GM12878 (cell line): ENCODE data around the gene TIMP3. TPM values are rescaled to one million over a fixed set of nuclear protein-coding genes. Genes with fewer than 3 reads are reported as not detected.

Experiments
- ATAC-seq: fragments of 200-7000 bp; cut with Tn5 transposase; 3 replicates; pipeline ENCODE4 v1.9.1; 2020; ENCODE audit warnings: mild to moderate bottlenecking, moderate library complexity
- BruUV-seq: library from RNA; stranded (reverse); fragments of 400-500 nt; replicated peaks from 2 replicates; lab custom pipeline; 2021; lab: Mats Ljungman, UMichigan
- CTCF ChIA-PET: fragments of 300-600 bp; sonication (Branson Sonifier 250); formaldehyde crosslinking; extraction: SDS; loops from one replicate; lab custom pipeline; 2021; ENCODE audit warnings: inconsistent platforms; lab: Yijun Ruan, JAX
- POLR2A ChIA-PET: fragments of 350-600 bp; formaldehyde crosslinking; extraction: SDS; loops from one replicate; lab custom pipeline; 2021; ENCODE audit warnings: inconsistent platforms; lab: Charles Lee
- RAD21 ChIA-PET: fragments of 300-600 bp; sonication (Branson Sonifier 250); formaldehyde crosslinking; loops from one replicate; lab custom pipeline; 2023; ENCODE audit warnings: antibody characterized with exemption; ENCODE audit not compliant: unreplicated experiment; lab: Charles Lee
- SMC1A ChIA-PET: fragments of 300-600 bp; sonication (Branson Sonifier 250); formaldehyde crosslinking; loops from one replicate; lab custom pipeline; 2023; ENCODE audit not compliant: unreplicated experiment, uncharacterized antibody; lab: Charles Lee
- DNase-seq: peaks from one replicate; pipeline ENCODE4 v3.0.0-alpha.2; 2011; ENCODE audit warnings: low read depth, low spot score
- FAIRE-seq: peaks from 3 replicates; lab custom pipeline; 2011; peaks lifted over from hg19 to GRCh38; lab: Jason Lieb, UNC
- H2AFZ ChIP-seq: 2 replicates; pipeline ENCODE4 v1.6.0; 2011; ENCODE audit warnings: low read depth, low read length, control low read depth; ENCODE audit not compliant: control insufficient read depth
- H3K27ac ChIP-seq: 2 replicates; pipeline ENCODE4 v1.5.1; 2011; ENCODE audit warnings: control low read depth; ENCODE audit not compliant: control insufficient read depth, insufficient read depth
- H3K27me3 ChIP-seq, 2 experiments: replicated peaks in 1 of 2; 2 replicates each; pipeline versions ENCODE4 v1.6.0 to v1.6.1; 2011; ENCODE audit warnings: low read length in 1 of 2; ENCODE audit not compliant: control insufficient read depth in 2 of 2, insufficient read depth in 2 of 2
- H3K36me3 ChIP-seq, 2 experiments: 2 replicates each; pipeline ENCODE4 v1.5.1; 2011; ENCODE audit warnings: low read length in 1 of 2; ENCODE audit not compliant: control insufficient read depth in 2 of 2, insufficient read depth in 2 of 2
- H3K4me1 ChIP-seq: 2 replicates; pipeline ENCODE4 v1.6.1; 2011; ENCODE audit warnings: mild to moderate bottlenecking, low read length, moderate library complexity, mixed read lengths; ENCODE audit not compliant: control insufficient read depth, insufficient read depth
- H3K4me2 ChIP-seq: 2 replicates; pipeline ENCODE4 v1.6.0; 2011; ENCODE audit warnings: control low read depth; ENCODE audit not compliant: control insufficient read depth, insufficient read depth
- H3K4me3 ChIP-seq: fragments of 200-600 bp; sonication (generic); 2 replicates; pipeline ENCODE4 v1.5.1; 2016
- H3K79me2 ChIP-seq: 2 replicates; pipeline ENCODE4 v1.6.0; 2011; ENCODE audit warnings: low read length; ENCODE audit not compliant: control insufficient read depth, insufficient read depth
- H3K9ac ChIP-seq: 2 replicates; pipeline ENCODE4 v1.8.0; 2011; ENCODE audit warnings: low read length, control low read depth, mixed read lengths; ENCODE audit not compliant: control insufficient read depth, insufficient read depth
- H3K9me3 ChIP-seq: replicated peaks from 3 replicates; pipeline ENCODE4 v1.5.1; 2011; ENCODE audit warnings: mild to moderate bottlenecking, low read length; ENCODE audit not compliant: control insufficient read depth, insufficient read depth
- H4K20me1 ChIP-seq: 2 replicates; pipeline ENCODE4 v1.6.0; 2011; ENCODE audit not compliant: control insufficient read depth, insufficient read depth
- ATF2 ChIP-seq: IDR thresholded peaks from 2 replicates; pipeline ENCODE4 v1.6.1; 2012; ENCODE audit warnings: low read length, inconsistent platforms
- HDAC2 ChIP-seq: fragments of 200-600 bp; sonication (generic); IDR thresholded peaks from 2 replicates; pipeline ENCODE4 v1.6.1; 2017
- NFIC ChIP-seq: IDR thresholded peaks from 2 replicates; pipeline ENCODE4 v1.6.1; 2012; ENCODE audit warnings: low read depth, mild to moderate bottlenecking, inconsistent platforms, low read length, moderate library complexity
- RB1 ChIP-seq: fragments of 450-650 bp; formaldehyde crosslinking; IDR thresholded peaks from 2 replicates; pipeline ENCODE4 v1.6.1; 2017; ENCODE audit warnings: mild to moderate bottlenecking, borderline replicate concordance
- RCOR1 ChIP-seq: conservative IDR thresholded peaks from 2 replicates; pipeline ENCODE4 v1.6.1; 2012; ENCODE audit warnings: low read depth, low read length, improper control_type of control experiment
- SIX5 ChIP-seq: IDR thresholded peaks from 2 replicates; pipeline ENCODE4 v1.6.1; 2011; ENCODE audit warnings: mild to moderate bottlenecking, low read depth, low read length, moderate library complexity; ENCODE audit not compliant: severe bottlenecking
- SMAD5 ChIP-seq: IDR thresholded peaks from 2 replicates; pipeline ENCODE4 v1.6.1; 2016; ENCODE audit warnings: antibody characterized with exemption, low read depth
- SPI1 ChIP-seq: IDR thresholded peaks from 2 replicates; pipeline ENCODE4 v1.6.1; 2011; ENCODE audit warnings: low read depth, mild to moderate bottlenecking, low read length, moderate library complexity, borderline replicate concordance; ENCODE audit not compliant: insufficient read depth
- SUPT20H ChIP-seq: IDR thresholded peaks from 2 replicates; pipeline ENCODE4 v1.6.1; 2011; ENCODE audit warnings: low read depth, mild to moderate bottlenecking, low read length, moderate library complexity, borderline replicate concordance; ENCODE audit not compliant: control insufficient read depth
- WGBS: methylation state at CpG from one replicate; pipeline ENCODE4 v1.1.6; 2016; ENCODE audit warnings: low lambda C conversion rate; ENCODE audit not compliant: insufficient replicate concordance, insufficient coverage; ENCODE audit errors: missing lambda C conversion rate; 5-methylcytosine and 5-hydroxymethylcytosine counted together
- in situ Hi-C: fragments of 300-500 bp; cut with MboI; formaldehyde crosslinking; loops from 9 replicates; pipeline ENCODE4 v1.14.3; 2018; ENCODE audit warnings: mixed read lengths
- intact Hi-C: fragments of 100-400 bp; cut with micrococcal nuclease; formaldehyde crosslinking; loops from one replicate; pipeline ENCODE4 v1.14.2; 2022; ENCODE audit not compliant: unreplicated experiment
- polyA plus RNA-seq, 11 experiments: library from polyadenylated mRNA; depleted of rRNA in 4 of 11; unstranded in 6 of 11; stranded (reverse) in 5 of 11; fragments of >200 nt; fragmentation: Nextera tagmentation in 4 of 11; fragmentation: Illumina TruSeq in 1 of 11; extraction: Ambion mirVana in 4 of 11; extraction: Trizol in 1 of 11; gene quantifications; 1 replicate in 1 of 11; 2 replicates in 10 of 11; pipeline versions ENCODE4 v1.2.1 to v1.2.3, GENCODE V29; 2011 to 2016; ENCODE audit warnings: inconsistent platforms in 2 of 11, missing spikeins in 2 of 11, low read depth in 1 of 11
- total RNA-seq, 4 experiments: library from RNA; depleted of rRNA in 3 of 4; stranded (reverse); fragments of >200 nt in 3 of 4; fragmentation: Illumina TruSeq in 1 of 4; extraction: Trizol in 1 of 4; gene quantifications; 2 replicates each; pipeline versions ENCODE4 v1.2.1 to v1.2.3, GENCODE V29; 2013 to 2021
- TF ChIP-seq, protein P1 (sequence below): IDR thresholded peaks from 2 replicates; pipeline ENCODE4 v1.6.1; 2011; ENCODE audit warnings: mild to moderate bottlenecking, low read depth, low read length, moderate library complexity; ENCODE audit not compliant: insufficient replicate concordance
- TF ChIP-seq, protein P2 (sequence below), 3 experiments: IDR thresholded peaks in 2 of 3; conservative IDR thresholded peaks in 1 of 3; 2 replicates each; pipeline ENCODE4 v1.5.1; 2011; ENCODE audit warnings: low read depth in 3 of 3, low read length in 3 of 3, mild to moderate bottlenecking in 3 of 3, control low read depth in 2 of 3, moderate library complexity in 2 of 3, inconsistent platforms in 1 of 3, mixed read lengths in 1 of 3; ENCODE audit not compliant: control insufficient read depth in 2 of 3, insufficient read depth in 1 of 3; ENCODE audit errors: extremely low read depth in 1 of 3
- TF ChIP-seq, protein P3 (sequence below): fragments of 150-350 bp; IDR thresholded peaks from 2 replicates; pipeline ENCODE4 v1.6.1; 2014; ENCODE audit warnings: mild to moderate bottlenecking, low read depth, low read length

Gene TIMP3
- total and polyA plus RNA-seq, 10 of the 15 experiments (the other 5 are each of a cell fraction or from before 2014, with no cell fraction given), result 0.01 to 0.74 (median 0.27) TPM; not detected in 5

GRCh38 chr22:32879550-32879949 lies 78.0 kb downstream of the TIMP3 start:
- BruUV-seq, result no TSS peak
- Histone ChIP-seq H3K4me2 (no peak overlapping the region), H3K79me2 (no peaks in the 10 kb centered on the region), H2AFZ (no peak overlapping the region), H3K9me3 (no peaks in the 10 kb centered on the region), H3K9ac (no peak overlapping the region), H3K4me1 (no peaks in the 10 kb centered on the region), H3K4me3 (no peak overlapping the region), H3K27me3 (no peaks in the 10 kb centered on the region; a peak in 2 of 4 replicates), H4K20me1 (no peaks in the 10 kb centered on the region), H3K36me3 (no peaks in the 10 kb centered on the region), H3K27ac (no peak overlapping the region)
- RAD21 ChIA-PET, result no interaction called here
- POLR2A ChIA-PET, result no interaction called here
- SMC1A ChIA-PET, result no interaction called here
- no peak for ATAC-seq
- intact Hi-C loops (no loop called here), in situ Hi-C loops (no loop called here)
- CTCF ChIA-PET, result no interaction called here
- DNase-seq, result no peak
- TF ChIP-seq RCOR1, result no peak
- TF ChIP-seq SUPT20H, result no peak
- no peak for TF ChIP-seq HDAC2
- no peak for TF ChIP-seq NFIC
- WGBS, result 25% methylated on average over 1 of the region's 1 CpG
- FAIRE-seq, result no peak

- Histone ChIP-seq H3K4me3 (no peak overlapping the region), H3K79me2 (no peaks in the 10 kb centered on the region), H3K9me3 (no peaks in the 10 kb centered on the region), H3K4me1 (no peaks in the 10 kb centered on the region), H3K4me2 (no peak overlapping the region), H2AFZ (no peak overlapping the region), H4K20me1 (no peaks in the 10 kb centered on the region), H3K27ac (no peak overlapping the region), H3K36me3 (no peaks in the 10 kb centered on the region), H3K9ac (no peak overlapping the region), H3K27me3 (no peaks in the 10 kb centered on the region; a peak in 2 of 4 replicates)
- in situ Hi-C loops (no loop called here), intact Hi-C loops (no loop called here)
- 10% methylated on average over 2 of the region's 2 CpGs for WGBS
- no peak for ATAC-seq
- ChIA-PET RAD21 (no interaction called here), CTCF (no interaction called here), SMC1A (no interaction called here), POLR2A (no interaction called here)
- BruUV-seq, result no TSS peak
- FAIRE-seq, result no peak
- DNase-seq, result no peak
- TF ChIP-seq, protein P1, sequence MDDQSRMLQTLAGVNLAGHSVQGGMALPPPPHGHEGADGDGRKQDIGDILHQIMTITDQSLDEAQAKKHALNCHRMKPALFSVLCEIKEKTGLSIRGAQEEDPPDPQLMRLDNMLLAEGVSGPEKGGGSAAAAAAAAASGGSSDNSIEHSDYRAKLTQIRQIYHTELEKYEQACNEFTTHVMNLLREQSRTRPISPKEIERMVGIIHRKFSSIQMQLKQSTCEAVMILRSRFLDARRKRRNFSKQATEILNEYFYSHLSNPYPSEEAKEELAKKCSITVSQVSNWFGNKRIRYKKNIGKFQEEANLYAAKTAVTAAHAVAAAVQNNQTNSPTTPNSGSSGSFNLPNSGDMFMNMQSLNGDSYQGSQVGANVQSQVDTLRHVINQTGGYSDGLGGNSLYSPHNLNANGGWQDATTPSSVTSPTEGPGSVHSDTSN, result no peak
- TF ChIP-seq ATF2, result no peak
- TF ChIP-seq, protein P2, sequence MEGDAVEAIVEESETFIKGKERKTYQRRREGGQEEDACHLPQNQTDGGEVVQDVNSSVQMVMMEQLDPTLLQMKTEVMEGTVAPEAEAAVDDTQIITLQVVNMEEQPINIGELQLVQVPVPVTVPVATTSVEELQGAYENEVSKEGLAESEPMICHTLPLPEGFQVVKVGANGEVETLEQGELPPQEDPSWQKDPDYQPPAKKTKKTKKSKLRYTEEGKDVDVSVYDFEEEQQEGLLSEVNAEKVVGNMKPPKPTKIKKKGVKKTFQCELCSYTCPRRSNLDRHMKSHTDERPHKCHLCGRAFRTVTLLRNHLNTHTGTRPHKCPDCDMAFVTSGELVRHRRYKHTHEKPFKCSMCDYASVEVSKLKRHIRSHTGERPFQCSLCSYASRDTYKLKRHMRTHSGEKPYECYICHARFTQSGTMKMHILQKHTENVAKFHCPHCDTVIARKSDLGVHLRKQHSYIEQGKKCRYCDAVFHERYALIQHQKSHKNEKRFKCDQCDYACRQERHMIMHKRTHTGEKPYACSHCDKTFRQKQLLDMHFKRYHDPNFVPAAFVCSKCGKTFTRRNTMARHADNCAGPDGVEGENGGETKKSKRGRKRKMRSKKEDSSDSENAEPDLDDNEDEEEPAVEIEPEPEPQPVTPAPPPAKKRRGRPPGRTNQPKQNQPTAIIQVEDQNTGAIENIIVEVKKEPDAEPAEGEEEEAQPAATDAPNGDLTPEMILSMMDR (IDR thresholded peaks at IDR 0.05 in 2 of 3, conservative IDR thresholded peaks at IDR 0.05 in 1 of 3; ENCODE audit: control insufficient read depth in 2 of 3, extremely low read depth in 1 of 3, insufficient read depth in 1 of 3, low read depth in 3 of 3, low read length in 3 of 3), result no peak
- TF ChIP-seq SMAD5, result no peak
- TF ChIP-seq SIX5, result no peak
- no peak for TF ChIP-seq RB1
- TF ChIP-seq, protein P3, sequence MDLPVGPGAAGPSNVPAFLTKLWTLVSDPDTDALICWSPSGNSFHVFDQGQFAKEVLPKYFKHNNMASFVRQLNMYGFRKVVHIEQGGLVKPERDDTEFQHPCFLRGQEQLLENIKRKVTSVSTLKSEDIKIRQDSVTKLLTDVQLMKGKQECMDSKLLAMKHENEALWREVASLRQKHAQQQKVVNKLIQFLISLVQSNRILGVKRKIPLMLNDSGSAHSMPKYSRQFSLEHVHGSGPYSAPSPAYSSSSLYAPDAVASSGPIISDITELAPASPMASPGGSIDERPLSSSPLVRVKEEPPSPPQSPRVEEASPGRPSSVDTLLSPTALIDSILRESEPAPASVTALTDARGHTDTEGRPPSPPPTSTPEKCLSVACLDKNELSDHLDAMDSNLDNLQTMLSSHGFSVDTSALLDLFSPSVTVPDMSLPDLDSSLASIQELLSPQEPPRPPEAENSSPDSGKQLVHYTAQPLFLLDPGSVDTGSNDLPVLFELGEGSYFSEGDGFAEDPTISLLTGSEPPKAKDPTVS, result no peak
- no peak for TF ChIP-seq SPI1
Observed at GRCh38 chr22:32880061-32880460, 78.6 kb downstream of the TIMP3 start.
